AG04450 (cell line): ENCODE data around the gene CLN3. TPM values are rescaled to one million over a fixed set of nuclear protein-coding genes. Genes with fewer than 3 reads are reported as not detected.
"Not testable (repeated sequence)": the region's sequence is repeated elsewhere in the genome, so short reads cannot be mapped to it uniquely, and the experiment has no call there.

ENCODE experiments used
- CTCF ChIA-PET: fragments of 300-600, 350-600 bp; formaldehyde crosslinking; extraction: SDS; loops from one replicate; lab custom pipeline; 2022; ENCODE audit warnings: antibody characterized with exemption, inconsistent platforms; lab: Charles Lee
- POLR2A ChIA-PET: fragments of 350-600 bp; formaldehyde crosslinking; extraction: SDS; loops from one replicate; lab custom pipeline; 2021; ENCODE audit warnings: antibody characterized with exemption, inconsistent platforms; lab: Yijun Ruan, JAX
- DNase-seq: peaks from one replicate; pipeline ENCODE4 v3.0.0-alpha.2; 2011; ENCODE audit warnings: low read depth, low spot score
- H3K27ac ChIP-seq: one replicate; pipeline ENCODE4 v1.5.1; 2012; ENCODE audit warnings: low read depth, low read length, control low read depth
- H3K27me3 ChIP-seq: one replicate; pipeline ENCODE4 v1.6.0; 2012; ENCODE audit warnings: low read length; ENCODE audit not compliant: control insufficient read depth, insufficient read depth
- H3K4me3 ChIP-seq: 2 replicates; pipeline ENCODE4 v1.5.1; 2011; ENCODE audit warnings: mild to moderate bottlenecking, low read depth, low read length, control low read depth
- H3K9me3 ChIP-seq: 2 replicates; pipeline ENCODE4 v1.5.1; 2012; ENCODE audit warnings: low read length; ENCODE audit not compliant: control insufficient read depth, insufficient read depth
- polyA plus RNA-seq: library from polyadenylated mRNA; depleted of rRNA; stranded (reverse); fragments of >200 nt; gene quantifications from 2 replicates; pipeline ENCODE4 v1.2.3, GENCODE V29; 2011
- TF ChIP-seq, protein P1 (sequence below): IDR thresholded peaks from 2 replicates; pipeline ENCODE4 v1.5.1; 2011; ENCODE audit warnings: low read depth, low read length, control low read depth, inconsistent platforms

CLN3 gene
- polyA plus RNA-seq, 1 experiment, result 18.7 TPM

DNA sequence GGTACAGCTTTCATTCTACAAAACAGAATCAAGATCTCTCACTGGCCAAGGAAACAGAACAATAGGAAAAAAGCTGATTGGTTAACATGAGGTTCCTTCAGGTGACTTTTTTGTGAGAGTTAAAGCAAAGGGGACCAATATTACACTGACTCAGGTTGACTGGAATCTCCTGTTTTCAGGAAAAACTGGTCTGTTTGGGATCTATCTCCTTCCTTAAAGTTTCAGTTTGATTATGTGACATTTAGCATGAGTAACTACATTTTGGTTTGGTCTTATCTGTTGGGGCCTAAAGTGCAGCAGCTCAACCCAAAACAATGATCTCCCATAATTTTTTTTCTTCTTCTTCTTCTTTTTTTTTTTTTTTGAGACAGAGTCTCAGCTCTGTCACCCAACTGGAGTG lies 37.2 kb upstream of the CLN3 start:
- no peaks in the 10 kb centered on the region for H3K27me3 ChIP-seq
- TF ChIP-seq, protein P1, sequence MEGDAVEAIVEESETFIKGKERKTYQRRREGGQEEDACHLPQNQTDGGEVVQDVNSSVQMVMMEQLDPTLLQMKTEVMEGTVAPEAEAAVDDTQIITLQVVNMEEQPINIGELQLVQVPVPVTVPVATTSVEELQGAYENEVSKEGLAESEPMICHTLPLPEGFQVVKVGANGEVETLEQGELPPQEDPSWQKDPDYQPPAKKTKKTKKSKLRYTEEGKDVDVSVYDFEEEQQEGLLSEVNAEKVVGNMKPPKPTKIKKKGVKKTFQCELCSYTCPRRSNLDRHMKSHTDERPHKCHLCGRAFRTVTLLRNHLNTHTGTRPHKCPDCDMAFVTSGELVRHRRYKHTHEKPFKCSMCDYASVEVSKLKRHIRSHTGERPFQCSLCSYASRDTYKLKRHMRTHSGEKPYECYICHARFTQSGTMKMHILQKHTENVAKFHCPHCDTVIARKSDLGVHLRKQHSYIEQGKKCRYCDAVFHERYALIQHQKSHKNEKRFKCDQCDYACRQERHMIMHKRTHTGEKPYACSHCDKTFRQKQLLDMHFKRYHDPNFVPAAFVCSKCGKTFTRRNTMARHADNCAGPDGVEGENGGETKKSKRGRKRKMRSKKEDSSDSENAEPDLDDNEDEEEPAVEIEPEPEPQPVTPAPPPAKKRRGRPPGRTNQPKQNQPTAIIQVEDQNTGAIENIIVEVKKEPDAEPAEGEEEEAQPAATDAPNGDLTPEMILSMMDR, result no peak
- H3K9me3 ChIP-seq, result no peaks in the 10 kb centered on the region
- H3K4me3 ChIP-seq, result no peak overlapping the region
- POLR2A ChIA-PET, result no interaction called here
- CTCF ChIA-PET, result no interaction called here
- H3K27ac ChIP-seq, result no peak overlapping the region
- no peak for DNase-seq

DNA sequence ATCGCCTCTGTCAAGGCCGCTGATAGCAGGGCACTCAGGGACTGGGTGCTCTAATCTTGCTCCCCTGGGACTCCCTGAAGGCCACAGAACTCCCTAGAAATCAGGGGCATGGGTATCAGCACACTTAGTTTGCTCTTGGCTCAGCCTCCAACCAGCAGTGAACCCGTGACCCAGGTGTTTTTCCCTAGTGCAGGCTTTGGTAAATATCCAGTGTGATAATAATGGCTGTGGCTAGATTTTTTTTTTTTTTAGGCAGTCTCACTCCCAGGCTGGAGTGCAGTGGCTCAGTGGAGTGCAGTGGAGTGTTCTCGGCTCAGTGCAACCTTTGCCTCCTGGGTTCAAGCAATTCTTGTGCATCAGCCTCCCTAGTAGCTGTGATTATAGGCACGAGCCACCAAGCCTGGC lies 36.6 kb upstream of the CLN3 start:
- ChIA-PET CTCF (no interaction called here), POLR2A (no interaction called here)
- TF ChIP-seq, protein P1, result no peak
- Histone ChIP-seq H3K27ac (no peak overlapping the region), H3K27me3 (no peaks in the 10 kb centered on the region), H3K9me3 (no peaks in the 10 kb centered on the region), H3K4me3 (no peak overlapping the region)
- DNase-seq, result no peak

DNA sequence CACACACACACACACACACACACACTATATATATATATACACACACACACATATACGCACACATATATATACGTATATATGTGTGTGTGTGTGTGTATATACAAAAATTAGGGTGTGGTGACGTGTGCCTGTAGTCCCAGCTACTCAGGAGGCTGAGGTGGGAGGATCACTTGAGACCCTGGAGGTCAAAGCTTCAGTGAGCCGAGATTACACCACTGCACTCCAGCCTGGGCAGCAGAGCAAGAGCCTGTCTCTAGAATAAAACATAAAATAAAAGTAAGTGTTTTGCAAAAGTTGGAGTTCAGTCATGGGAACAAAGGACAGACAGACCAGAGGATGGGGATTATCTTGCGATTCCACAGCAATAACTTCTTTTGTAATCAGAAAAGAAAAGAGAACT lies 36.1 kb upstream of the CLN3 start:
- Histone ChIP-seq H3K9me3 (no peaks in the 10 kb centered on the region), H3K27ac (no peak overlapping the region), H3K27me3 (no peaks in the 10 kb centered on the region), H3K4me3 (no peak overlapping the region)
- DNase-seq, result no peak
- ChIA-PET POLR2A (interaction anchor here (0.7 kb wide), 1 partner anchor 36 kb away, joined by 5 read pairs; the partner anchor contains the start of gene CLN3), CTCF (no interaction called here)
- TF ChIP-seq, protein P1, result no peak

DNA sequence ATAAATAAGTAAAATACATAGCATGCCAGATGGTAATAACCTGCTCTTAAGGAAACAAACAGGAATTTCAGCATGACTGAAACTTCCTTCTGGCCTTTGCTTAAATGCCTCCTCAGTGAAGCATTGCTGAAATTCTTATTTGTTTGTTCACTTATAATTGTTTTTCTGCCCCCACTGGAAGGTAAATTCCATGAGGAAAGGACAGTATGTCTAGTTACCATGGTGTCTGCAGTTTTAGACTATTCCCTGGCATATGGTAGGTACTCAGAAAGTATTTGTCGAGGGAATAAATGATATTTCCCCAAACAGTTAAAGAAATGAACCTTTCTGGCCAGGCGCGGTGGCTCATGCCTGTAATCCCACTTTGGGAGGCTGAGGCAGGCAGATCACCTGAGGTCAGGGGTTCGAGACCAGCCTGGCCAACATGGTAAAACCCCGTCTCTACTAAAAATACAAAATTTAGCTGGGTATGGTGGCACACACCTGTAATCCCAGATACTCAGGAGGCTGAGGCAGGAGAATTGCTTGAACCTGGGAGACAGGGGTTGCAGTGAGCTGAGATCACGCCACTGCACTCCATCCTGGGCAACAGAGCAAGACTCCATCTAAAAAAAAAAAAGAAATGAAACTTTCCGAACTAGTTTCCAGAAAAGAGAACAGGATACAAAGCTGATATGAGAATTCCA lies 35.4 kb upstream of the CLN3 start:
- DNase-seq, H3K27ac ChIP-seq, H3K27me3 ChIP-seq, CTCF ChIA-PET, H3K9me3 ChIP-seq, H3K4me3 ChIP-seq: not testable (repeated sequence)
- POLR2A ChIA-PET, result interaction anchor here (0.7 kb wide), 1 partner anchor 35 kb away, joined by 5 read pairs; the partner anchor contains the start of gene CLN3

DNA sequence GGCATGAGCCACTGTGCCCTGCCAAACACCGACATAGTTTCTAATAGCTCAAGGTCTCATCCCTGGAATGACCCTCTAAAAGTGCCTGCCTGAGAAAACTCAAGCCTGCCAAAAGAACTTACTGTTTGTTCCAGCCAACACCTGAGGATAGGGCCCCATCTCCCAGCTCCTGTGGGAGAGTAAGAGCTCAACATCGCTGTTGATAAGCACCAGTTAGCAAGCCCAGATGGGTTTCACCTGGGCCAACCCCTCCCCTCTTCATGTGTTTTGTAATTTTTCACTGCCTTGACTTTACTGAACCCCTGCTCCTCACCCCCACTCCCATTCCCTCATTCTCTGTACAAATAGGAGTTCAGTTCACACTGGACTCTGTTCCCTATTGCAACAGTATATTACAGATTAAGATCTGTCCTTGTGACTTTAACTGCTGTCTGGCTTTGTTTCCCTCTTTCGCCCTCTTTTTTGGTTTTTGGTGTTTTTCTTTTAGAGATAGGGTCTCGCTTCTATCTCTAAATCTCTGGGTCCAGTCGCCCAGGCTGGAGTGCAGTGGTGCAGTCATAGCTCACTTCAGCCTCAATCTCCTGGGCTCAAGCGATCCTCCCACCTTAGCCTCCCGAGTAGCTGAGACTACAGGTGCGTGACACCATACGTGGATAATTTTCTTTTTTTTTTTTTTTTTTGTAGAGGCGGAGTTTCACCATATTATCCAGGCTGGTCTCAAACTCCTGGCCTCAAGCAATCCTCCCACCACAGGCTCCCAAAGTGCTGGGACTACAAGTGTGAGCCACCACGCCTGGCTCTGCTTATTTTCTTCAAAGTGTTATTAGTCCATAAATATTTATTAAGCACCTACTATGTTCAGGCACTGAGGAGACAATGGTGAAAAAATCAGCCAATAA lies 34.6 kb upstream of the CLN3 start:
- no peak overlapping the region for H3K4me3 ChIP-seq
- no peak overlapping the region for H3K27ac ChIP-seq
- ChIA-PET CTCF (no interaction called here), POLR2A (interaction anchor here (0.6 kb wide), 1 partner anchor 36 kb away, joined by 4 read pairs; no protein-coding TSS in a partner anchor)
- H3K27me3 ChIP-seq, result no peaks in the 10 kb centered on the region
- TF ChIP-seq, protein P1, result no peak
- DNase-seq, result no peak
- H3K9me3 ChIP-seq, result no peaks in the 10 kb centered on the region
